ENCODE results near the gene TULP4.
"Not testable (repeated sequence)": the region's sequence is repeated elsewhere in the genome, so short reads cannot be mapped to it uniquely, and the experiment has no call there.

TULP4 gene

DNA sequence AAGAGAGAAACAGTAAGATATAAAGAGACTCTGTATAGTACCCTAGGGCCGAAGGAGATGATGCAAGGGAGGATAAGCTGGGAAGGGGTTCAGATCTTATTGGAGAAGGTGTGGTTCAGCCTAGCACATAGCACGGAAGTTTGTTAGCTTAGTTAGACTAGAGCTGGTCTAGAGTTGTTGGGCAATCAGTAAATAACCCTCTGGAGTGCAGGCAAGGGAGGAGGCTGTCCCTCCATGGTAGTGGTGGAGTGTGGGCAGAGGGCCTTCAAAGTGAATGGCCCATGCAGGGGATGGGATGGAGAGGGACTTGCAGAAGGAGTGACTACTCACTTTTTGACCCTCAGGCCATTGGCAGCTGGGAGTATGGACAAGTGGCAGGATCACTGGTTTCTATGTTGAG lies 20.0 kb downstream of the TULP4 start:
- DNase-seq: no peak

DNA sequence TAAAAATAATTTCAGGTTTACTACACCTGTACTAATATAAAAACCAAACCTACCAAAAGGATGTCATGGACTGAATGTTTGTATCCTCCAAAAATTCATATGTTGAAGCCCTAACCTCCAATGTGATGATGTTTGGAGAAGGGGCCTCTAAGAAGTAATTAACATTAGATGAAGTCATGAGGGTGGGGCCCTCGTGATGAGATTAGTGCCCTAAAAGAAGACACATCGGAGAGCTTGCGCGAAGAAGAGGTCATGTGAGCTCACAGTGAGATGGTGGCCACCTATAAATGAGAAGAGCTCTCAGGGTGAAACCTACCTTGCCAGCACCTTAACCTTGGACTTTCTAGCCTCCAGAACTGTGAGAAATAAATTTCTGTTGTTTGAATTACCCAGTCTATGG lies 20.8 kb downstream of the TULP4 start:
- DNase-seq: no peak

GRCh38 chr6:158334534-158334933 lies 22.3 kb downstream of the TULP4 start:
- no peak for DNase-seq

- no peak for DNase-seq
Observed at GRCh38 chr6:158337332-158337731, 25.1 kb downstream of the TULP4 start.

DNA sequence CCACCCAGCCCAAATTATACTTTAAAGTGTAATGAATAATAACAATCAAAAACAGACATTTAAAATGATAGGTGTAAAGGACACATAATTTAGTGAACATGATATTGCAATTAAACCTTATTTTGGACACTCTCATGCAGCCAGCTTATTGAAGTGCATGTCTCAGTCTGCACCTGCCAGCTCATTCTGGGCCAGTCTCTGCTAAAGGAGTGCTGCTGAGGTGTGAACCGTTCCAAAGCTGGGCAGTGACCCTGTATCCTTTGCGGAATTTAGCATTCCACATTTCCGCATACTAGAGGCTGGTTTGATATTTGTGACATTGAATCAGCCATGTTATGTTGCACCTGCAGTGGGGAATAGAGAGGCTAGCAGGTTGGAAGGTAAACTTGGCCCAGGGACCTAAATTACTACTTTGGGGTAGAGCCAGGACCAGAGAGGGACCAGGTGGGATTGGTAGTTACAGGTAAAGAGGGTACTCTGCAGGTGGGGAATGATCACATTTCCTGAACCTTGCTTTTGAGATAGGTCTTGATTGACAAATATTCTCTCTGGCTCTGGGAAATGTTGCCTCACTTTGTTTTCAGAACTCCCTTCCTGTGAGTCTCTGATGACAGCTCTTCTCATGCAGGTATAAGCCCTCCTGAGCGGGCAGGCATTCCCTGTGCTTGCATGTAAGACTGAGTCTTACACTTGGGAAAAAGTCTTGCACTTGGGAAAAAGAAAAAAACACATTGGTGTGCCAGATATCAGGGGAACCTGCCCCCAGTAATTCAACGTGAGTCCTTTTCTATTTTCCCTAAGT lies 26.2 kb downstream of the TULP4 start:
- DNase-seq: no peak

DNA sequence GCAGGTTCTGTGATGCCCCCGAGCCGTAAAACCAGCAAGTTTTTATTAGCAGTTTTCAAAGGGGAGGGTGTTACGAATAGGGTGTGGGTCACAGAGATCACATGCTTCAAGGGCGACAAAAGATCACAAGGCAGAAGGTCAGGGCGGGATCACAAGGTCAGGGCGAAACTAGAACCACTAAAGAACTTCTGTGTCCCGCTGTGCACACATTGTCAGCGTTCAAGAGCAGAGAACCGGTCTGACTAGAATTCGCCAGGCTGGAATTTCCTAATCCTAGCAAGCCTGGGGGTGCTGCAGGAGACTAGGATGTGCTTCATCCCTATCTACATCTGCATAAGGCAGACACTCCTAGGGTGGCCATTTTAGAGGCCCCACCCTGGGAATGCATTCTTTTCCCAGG lies 26.9 kb downstream of the TULP4 start:
- DNase-seq: not testable (repeated sequence)

GRCh38 chr6:158340252-158340651 lies 28.0 kb downstream of the TULP4 start:
- no peak for DNase-seq

- no peak for DNase-seq
Observed at GRCh38 chr6:158344534-158344933, 32.3 kb downstream of the TULP4 start.

- DNase-seq: not testable (repeated sequence)
Observed at GRCh38 chr6:158345444-158345843, 33.2 kb downstream of the TULP4 start.

DNA sequence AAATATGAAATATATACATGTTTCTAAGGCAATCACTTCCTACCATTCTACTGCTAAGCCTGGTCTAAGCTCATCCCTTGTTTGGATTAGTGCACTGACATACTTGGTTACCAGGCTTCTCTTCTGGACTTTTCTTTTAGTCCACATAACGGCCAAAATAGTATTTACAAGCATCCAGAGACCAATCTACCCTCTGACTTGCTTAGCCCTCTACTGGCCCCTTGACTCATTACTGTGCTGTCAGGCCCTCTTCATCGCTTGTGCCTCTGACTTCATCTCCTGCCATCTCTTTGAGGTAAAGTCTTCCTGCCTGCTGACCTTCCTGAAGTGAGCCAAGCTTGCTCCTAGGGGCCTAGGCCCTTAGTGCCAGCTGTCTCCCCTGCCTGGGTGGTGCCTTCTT lies 35.1 kb downstream of the TULP4 start:
- DNase-seq: no peak

DNA sequence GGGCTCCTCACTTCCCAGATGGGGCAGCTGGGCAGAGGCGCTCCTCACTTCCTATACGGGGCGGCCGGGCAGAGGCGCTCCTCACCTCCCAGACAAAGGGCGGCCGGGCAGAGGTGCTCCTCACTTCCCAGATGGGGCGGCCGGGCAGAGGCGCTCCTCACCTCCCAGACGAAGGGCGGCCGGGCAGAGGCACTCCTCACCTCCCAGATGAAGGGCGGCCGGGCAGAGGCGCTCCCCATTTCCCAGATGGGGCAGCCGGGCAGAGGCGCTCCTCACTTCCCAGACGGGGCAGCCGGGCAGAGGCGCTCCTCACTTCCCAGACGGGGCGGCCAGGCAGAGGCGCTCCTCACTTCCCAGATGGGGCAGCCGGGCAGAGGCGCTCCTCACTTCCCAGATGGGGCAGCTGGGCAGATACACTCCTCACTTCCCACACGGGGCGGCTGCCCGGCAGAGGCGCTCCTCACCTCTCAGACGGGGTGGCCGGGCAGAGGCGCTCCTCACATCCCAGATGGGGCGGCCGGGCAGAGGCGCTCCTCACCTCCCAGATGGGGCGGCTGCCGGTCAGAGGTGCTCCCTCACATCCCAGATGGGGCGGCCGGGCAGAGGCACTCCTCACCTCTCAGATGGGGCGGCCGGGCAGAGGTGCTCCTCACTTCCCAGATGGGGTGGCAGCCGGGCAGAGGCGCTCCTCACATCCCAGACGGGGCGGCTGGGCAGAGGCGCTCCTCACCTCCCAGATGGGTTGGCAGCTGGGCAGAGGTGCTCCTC lies 36.7 kb downstream of the TULP4 start:
- not testable (repeated sequence) for DNase-seq

GRCh38 chr6:158349505-158350275 lies 37.4 kb downstream of the TULP4 start:
- not testable (repeated sequence) for DNase-seq

GRCh38 chr6:158350731-158351130 lies 38.5 kb downstream of the TULP4 start:
- not testable (repeated sequence) for DNase-seq

GRCh38 chr6:158353883-158354877 lies 41.9 kb downstream of the TULP4 start:
- DNase-seq: no peak

- no peak for DNase-seq
Observed at GRCh38 chr6:158356586-158357546, 44.6 kb downstream of the TULP4 start.

DNA sequence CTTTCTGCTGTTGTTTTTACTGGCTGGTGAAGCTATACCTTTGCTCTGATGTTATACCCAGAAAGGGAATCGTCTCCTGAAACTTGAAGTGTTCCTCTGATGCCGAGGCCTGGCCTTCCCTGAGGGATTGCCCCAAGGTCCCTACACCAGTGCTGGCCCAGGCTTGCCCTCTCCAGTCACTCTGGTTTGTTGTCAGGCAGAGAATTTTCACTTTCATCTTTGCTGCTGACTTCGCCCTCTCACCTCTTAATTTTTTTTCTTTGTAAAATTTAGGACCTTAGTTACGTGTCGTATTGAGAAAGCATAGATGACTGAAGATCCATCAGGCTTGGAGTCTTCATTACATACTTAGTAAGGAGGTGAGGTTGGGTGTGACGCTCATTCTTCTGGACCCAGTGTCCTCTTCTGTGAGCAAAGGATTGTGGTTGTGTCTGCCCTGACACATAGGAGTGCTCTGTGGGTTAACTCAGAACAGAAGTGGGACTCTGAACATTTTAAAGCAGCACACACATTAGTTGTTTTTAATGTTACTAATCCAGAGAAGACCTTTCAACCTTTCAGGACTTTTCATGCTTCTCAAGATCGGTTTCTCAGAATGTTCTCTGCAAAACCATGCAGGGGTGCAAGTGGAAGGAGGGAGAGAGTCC lies 45.4 kb downstream of the TULP4 start:
- DNase-seq: no peak

DNA sequence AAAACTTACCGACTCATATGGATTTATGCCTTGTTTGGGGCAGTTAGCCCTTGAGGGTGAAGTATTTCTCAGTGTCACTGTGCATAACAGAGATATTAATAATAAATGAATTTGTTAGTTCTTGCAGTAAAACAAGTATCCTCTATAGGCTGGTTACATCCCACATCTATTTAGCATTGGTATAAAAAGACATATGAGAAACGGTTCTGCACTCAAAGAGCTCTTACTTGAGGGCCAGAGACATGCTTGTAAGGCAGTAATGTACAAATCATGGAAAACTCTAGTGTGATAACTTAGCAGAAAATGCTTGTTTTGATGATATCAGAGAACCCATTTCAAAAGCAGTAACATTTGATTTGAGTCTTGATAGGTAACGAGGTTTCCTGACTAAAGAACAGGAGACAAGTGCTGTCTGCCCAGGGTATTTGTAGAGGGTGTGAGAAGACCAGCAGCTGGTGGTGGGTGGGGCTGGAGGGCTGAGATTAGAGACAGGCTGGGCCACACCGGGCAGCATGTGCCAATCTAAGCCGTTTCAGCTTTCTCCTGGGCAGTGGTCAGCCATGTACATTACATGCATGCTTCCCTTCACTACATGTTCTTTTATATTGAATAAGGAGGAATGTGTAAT lies 46.3 kb downstream of the TULP4 start:
- no peak for DNase-seq

DNA sequence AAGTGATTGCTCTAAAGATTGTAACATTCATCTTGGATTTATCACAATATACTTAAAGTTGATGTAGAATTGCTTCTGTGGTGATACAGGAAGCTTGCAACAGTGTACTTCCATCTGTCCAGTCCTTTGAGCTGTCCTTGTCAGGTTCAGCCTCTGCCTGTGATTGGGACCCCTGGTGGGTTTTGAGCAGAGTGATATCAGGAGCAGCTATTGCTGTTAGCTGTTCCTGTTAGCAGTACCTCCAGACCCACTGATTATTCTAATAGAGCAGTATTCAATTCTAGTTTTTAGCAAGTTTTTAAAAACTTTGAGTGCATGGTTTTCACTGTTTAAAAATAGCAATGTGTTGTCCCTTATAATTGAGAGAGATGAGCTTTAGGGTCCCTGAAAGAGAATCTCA lies 48.8 kb downstream of the TULP4 start:
- DNase-seq: no peak

GRCh38 chr6:158361961-158362669 lies 49.9 kb downstream of the TULP4 start:
- DNase-seq: no peak
